H1 (cell line): ENCODE data around the gene PPAT. TPM values are rescaled to one million over a fixed set of nuclear protein-coding genes. Genes with fewer than 3 reads are reported as not detected.

ENCODE experiments used
- GABPA ChIP-seq: IDR thresholded peaks from 2 replicates; pipeline ENCODE4 v1.6.1; 2011; ENCODE audit warnings: mild to moderate bottlenecking, low read length, moderate library complexity, borderline replicate concordance; ENCODE audit not compliant: insufficient read depth
- polyA plus RNA-seq, 7 experiments: library from polyadenylated mRNA; depleted of rRNA in 3 of 7; stranded (reverse) in 5 of 7; unstranded in 2 of 7; fragments of >200 nt in 5 of 7; fragments of 200-250 nt in 2 of 7; gene quantifications; 1 replicate in 5 of 7; 2 replicates in 1 of 7; 4 replicates in 1 of 7; pipeline versions ENCODE4 v1.2.1 to v1.2.3, GENCODE V29; 2011 to 2013; ENCODE audit warnings: missing spikeins in 2 of 7, mixed read lengths in 2 of 7
- total RNA-seq: library from RNA; stranded (reverse); fragmentation: NEBNext Ultra II Directional; extraction: Animal tissue kit (Norgen Biotek cat#: 25700); gene quantifications from 2 replicates; pipeline ENCODE4 v1.2.1, GENCODE V29; 2021

The PPAT gene
- total and polyA plus RNA-seq, 2 of the 8 experiments (the other 6 are each of a cell fraction or from before 2014, with no cell fraction given), result 24.5 to 104 TPM

- TF ChIP-seq GABPA, result no peak
Measured at GRCh38 chr4:56435140-56435926, at the start of gene PPAT (continued).
